ENCODE measurements around the gene TTN.

- no peak for TF ChIP-seq POLR2AphosphoS5 (IDR thresholded peaks at IDR 0.05; ENCODE audit: insufficient read depth in 1 of 2, low read depth in 1 of 2)
- TF ChIP-seq CTCF (IDR thresholded peaks at IDR 0.05): no peak
- no peak for TF ChIP-seq POLR2A (IDR thresholded peaks at IDR 0.05)
Observed at GRCh38 chr2:178650554-178650953, 156.7 kb downstream of the TTN start.

All from vagina (tissue), 2 donors.